ENCODE data around the gene PCED1A.
"Not testable (repeated sequence)": the region's sequence is repeated elsewhere in the genome, so short reads cannot be mapped to it uniquely, and the experiment has no call there.

Gene PCED1A

GRCh38 chr20:2829376-2829775 is 11.1 kb downstream of the PCED1A start:
- DNase-seq (ENCODE audit: low spot score): no peak

- DNase-seq (ENCODE audit: low spot score): no peak
Observed at GRCh38 chr20:2826655-2827054, 13.8 kb downstream of the PCED1A start.

- DNase-seq (ENCODE audit: low spot score): no peak
Observed at GRCh38 chr20:2825761-2826160, 14.7 kb downstream of the PCED1A start.

DNA sequence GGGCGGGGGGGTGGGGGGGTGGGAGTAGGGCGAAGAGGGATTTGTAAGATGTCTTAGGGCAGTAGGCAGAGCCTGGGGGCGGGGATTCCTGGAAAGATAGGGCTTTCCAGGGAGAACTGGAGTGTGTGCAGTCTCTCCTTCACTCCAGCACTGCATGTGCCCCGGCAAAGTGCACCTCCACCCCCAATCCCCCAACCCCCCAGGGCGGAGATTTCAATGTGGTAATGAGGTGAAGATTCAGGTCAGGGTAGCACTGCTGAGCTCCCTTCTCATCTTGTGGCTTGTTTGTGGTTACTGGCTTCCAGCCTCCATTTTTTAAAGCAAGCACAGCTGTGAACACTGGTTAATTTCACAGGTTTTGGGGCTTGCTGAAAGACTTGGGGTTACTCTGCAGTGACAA is 18.4 kb downstream of the PCED1A start:
- DNase-seq (ENCODE audit: low spot score): no peak

DNA sequence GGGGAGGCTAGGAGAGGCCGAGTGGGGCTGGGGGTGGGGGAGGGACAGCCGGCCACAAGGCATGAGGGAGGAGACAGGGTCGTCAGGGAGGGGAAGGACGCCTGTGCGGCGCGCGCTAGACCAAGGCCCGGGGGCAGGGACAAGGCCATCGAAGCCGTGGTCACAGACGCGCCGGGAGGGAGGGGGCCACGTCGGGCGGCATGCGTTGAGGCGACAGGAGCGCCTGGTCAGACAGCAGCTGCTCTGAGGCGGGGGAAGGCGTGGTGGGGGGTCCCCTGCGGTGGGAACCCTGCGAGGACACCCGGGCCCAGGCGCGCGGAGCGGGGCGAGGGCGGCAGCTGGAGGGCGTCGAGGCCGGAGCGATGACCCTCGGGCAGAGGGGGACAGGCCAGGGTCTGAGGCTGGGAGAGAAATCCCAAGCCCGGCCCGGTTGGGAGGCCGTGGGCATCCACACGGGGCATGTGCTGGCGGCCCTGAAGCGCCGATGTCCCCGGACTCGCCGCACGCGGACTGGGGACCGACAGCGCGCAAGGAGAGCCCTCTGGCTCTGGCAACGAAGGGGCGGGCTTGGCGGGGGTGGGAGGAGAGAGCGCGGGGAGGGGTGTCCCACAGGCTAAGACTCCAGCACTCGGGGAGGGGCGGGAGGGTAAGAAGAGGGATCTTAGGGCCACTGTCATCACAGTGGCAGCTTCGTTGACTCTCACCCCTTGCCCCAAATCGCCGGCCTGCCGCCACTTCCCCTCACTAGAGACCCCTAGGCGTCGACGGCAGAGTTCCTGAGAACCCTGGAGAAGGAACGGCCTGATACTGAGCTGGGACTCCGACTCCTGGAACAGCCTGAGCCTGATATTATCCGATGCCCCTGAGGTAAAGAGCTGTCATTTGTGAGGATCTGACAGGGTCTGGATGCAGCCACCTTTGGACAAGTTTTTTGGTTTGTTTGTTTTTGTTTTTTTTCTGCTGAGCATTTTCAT is 19.3 kb downstream of the PCED1A start:
- no peak for DNase-seq (ENCODE audit: low spot score)

DNA sequence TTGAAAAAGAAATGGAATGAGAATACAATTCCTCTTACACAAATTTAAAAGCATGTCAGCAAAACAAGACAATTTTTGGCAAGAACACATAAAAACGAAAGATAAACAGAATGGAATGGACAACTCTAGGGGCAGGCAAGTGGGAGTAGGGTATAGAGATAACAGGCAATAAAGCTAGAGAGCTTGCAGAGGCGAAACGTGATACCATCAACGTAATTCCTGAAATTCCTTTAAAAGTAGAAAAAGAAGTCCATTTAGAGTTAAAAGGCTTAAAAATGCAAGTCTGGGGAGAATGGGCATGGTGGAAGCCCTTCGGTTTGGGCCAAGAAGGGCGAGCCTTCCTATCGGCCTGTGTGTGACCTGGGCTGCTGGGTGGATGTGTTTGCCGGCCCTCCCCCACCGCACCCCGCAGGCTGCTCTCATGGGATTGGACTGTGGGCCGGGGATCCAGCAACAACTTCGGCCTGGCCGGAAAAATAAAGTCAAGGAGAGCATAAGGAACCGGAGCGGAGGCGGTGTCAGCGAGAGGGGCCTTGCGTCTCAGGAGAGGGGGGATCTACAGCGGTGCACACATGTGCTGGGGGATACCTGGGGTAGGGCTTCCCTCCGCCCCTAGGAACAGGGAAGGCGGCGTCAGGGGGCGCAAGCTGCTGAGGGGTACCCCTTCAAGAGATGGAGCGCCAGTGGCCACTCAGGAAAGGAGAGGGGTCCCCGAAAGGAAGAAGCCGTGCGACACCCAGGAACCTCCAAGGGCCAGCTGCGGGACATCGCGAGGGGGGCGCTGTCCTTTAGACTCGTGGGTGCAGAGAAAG is 20.2 kb downstream of the PCED1A start:
- no peak for DNase-seq (ENCODE audit: low spot score)

- DNase-seq (ENCODE audit: low spot score): no peak
Observed at GRCh38 chr20:2817891-2818595, 22.4 kb downstream of the PCED1A start.

- DNase-seq (ENCODE audit: low spot score): no peak
Observed at GRCh38 chr20:2817341-2817726, 23.1 kb downstream of the PCED1A start.

GRCh38 chr20:2816583-2817340 is 23.7 kb downstream of the PCED1A start:
- DNase-seq (ENCODE audit: low spot score): no peak

DNA sequence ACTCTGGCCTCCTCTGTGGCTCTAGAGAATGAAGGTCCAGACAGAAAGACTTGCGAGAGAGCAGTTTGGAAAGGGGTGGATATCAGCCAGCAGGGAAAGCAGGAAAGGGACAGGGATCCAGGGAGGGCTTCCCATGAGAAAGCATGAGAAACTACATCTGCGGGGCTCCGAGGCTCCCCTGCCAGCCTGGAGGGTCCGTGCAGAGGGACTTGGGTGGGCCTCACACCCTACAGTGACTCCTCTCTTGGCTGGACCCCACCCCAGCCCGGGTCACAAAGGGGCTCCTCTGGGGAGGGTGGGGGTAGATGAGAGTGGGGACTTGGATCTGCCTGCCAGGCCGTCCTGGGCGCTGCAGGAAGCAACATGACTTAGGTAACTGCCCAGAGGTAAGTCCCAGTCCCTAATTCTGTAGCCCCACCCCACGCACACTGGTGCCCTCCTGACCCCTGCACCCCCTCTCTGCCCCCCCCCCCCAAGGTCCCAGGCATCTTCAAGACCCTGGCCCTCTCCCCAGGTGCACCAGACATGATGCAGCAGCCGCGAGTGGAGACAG is 24.3 kb downstream of the PCED1A start, which contains the start of gene TMEM239:
TSS of gene TMEM239 (plus strand) at position 335 of the 553 bp plus-strand sequence. CDS start at position 526, 191 bp downstream.
- no peak for DNase-seq (ENCODE audit: low spot score)

DNA sequence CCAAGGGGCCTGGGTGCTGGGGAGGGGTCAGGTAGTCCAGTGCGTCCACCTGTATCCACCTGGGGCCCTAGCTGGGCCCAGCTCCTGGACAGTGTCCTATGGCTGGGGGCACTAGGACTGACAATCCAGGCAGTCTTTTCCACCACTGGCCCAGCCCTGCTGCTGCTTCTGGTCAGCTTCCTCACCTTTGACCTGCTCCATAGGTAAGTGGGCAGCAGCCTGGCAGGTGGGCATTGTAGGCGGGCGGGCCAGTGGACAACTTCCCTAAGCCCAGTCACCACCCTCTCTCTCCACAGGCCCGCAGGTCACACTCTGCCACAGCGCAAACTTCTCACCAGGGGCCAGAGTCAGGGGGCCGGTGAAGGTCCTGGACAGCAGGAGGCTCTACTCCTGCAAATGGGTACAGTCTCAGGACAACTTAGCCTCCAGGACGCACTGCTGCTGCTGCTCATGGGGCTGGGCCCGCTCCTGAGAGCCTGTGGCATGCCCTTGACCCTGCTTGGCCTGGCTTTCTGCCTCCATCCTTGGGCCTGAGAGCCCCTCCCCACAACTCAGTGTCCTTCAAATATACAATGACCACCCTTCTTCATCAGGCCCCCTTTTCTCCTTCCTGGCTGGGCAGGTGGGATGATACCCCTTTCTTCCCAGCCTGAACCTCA is 25.1 kb downstream of the PCED1A start:
- DNase-seq (ENCODE audit: low spot score): no peak

- DNase-seq (ENCODE audit: low spot score): no peak
Observed at GRCh38 chr20:2814587-2815051, 25.8 kb downstream of the PCED1A start, which contains the start of gene C20orf141. TSS of gene C20orf141 (plus strand) at chr20:2814987. CDS start at chr20:2815185, 198 bp downstream.

DNA sequence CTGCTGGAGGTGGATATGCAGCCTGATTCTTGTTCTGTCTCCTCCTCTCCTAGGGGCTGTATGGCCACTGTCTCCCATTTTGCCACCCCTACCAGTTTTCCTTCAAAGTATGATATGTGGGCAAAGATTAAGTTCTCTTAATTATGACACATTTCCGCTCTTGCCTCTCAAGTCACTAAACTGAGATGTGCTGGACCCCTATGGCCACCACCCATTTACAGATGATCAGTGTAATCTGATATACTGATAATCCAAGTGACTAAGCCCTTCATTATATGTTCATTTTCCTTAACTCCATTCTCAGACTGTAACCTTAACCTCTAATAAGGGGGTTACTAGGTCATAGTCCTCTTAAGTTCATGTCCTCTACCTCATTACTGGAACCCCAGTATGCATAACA is 26.4 kb downstream of the PCED1A start:
- DNase-seq (ENCODE audit: low spot score): no peak

DNA sequence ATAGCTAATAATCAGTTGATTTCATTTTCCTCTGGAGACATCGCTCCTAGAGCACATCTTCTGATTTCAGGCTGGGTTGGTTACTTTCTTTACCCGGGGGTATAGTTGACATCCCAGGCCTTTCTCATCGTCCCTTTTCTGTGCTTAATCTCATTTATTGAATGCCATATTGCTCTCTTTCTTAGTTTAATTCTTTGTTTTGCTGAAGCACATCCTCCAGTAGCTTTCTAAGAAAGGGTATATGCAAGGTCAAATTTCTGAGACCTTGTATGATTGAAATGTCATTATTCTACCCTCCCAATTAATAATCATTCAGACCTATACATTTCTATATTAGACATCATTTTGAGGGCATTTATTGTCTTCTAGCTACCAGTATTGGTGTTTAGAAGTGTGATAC is 28.3 kb downstream of the PCED1A start:
- DNase-seq (ENCODE audit: low spot score): no peak

- DNase-seq (ENCODE audit: low spot score): no peak
Observed at GRCh38 chr20:2809690-2810089, 30.8 kb downstream of the PCED1A start.

GRCh38 chr20:2807929-2808328 is 32.5 kb downstream of the PCED1A start:
- DNase-seq (ENCODE audit: low spot score): not testable (repeated sequence)

- no peak for DNase-seq (ENCODE audit: low spot score)
Observed at GRCh38 chr20:2807019-2807418, 33.4 kb downstream of the PCED1A start.

- no peak for DNase-seq (ENCODE audit: low spot score)
Observed at GRCh38 chr20:2806351-2806701, 34.1 kb downstream of the PCED1A start.

DNA sequence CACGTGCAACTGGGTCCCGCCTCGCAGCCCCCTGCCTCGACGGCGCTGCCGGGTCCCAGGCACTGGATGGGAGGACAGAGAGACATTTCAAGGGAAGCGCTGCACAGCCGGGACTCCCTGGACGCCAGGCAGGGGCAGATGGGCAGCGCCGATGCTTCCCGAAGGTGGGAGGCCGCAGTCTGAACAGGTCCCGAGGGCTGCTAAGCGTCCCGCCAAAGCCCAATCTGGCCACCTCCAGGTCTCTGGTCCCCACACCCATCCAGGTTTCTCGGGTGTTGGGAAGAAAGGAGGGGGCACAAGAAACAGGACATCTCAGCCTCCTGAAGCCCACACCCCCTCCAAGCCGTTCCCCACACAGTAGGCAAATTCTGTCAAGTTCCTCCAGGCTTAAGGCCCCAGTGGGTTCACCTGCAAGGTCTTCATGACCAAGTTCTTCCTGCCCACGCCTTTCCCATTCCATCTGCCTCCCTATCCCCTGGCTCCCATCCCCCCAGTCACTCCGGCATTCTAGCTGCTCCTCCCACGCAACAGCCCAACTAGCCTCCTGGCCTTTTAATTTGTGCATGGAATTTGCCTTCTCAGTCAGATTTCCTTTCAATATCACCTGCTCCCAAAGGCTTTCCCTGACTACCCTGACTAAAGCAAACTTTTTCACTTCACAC is 34.6 kb downstream of the PCED1A start:
- no peak for DNase-seq (ENCODE audit: low spot score)

Data from Ammon's horn (tissue), 1 donor.